ENCODE measurements around the gene ANO6.

GRCh38 chr12:45421736-45422135, 205.8 kb downstream of the ANO6 start:
- no peak for TF ChIP-seq CTCF (IDR thresholded peaks at IDR 0.05; ENCODE audit: low read length)
- TF ChIP-seq EZH2 (optimal IDR thresholded peaks at IDR 0.05; ENCODE audit: low read depth, low read length): no peak
- no peak for TF ChIP-seq EZH2phosphoT487 (IDR thresholded peaks at IDR 0.05; ENCODE audit: low read length)
